GM08714 (cell line): ENCODE measurements around the gene NCAPG2.

Experiments used
- H3K4me3 ChIP-seq: fragments of 200-500 bp; sonication (Bioruptor generic); 2 replicates; pipeline ENCODE4 v1.5.1; 2014; ENCODE audit warnings: mild to moderate bottlenecking, low read length, inconsistent platforms
- ZNF274 ChIP-seq: IDR thresholded peaks from 2 replicates; pipeline ENCODE4 v1.6.1; 2012; ENCODE audit warnings: mild to moderate bottlenecking, low read depth, low read length

NCAPG2 gene

GRCh38 chr7:158587162-158588084, 117.2 kb downstream of the NCAPG2 start, which contains the start of gene PTPRN2:
TSS of gene PTPRN2 (minus strand) at chr7:158587823.
- no peak for TF ChIP-seq ZNF274
- no peak within 1 kb of the TSS for H3K4me3 ChIP-seq

- TF ChIP-seq ZNF274 = no peak
- H3K4me3 ChIP-seq = no peak overlapping the region
These were observed 118.0 kb downstream of the NCAPG2 start for GRCh38 chr7:158586499-158587161.

GRCh38 chr7:158585721-158586498, 118.7 kb downstream of the NCAPG2 start:
- no peak for TF ChIP-seq ZNF274
- H3K4me3 ChIP-seq = no peak overlapping the region

GRCh38 chr7:158584407-158584806, 120.2 kb downstream of the NCAPG2 start:
- H3K4me3 ChIP-seq = no peak overlapping the region
- TF ChIP-seq ZNF274 = no peak

- TF ChIP-seq ZNF274 = no peak
- H3K4me3 ChIP-seq = no peak overlapping the region
These were observed 120.8 kb downstream of the NCAPG2 start for GRCh38 chr7:158583810-158584209.

- no peak overlapping the region for H3K4me3 ChIP-seq
- TF ChIP-seq ZNF274 = no peak
These were observed 121.5 kb downstream of the NCAPG2 start for GRCh38 chr7:158583143-158583542.

- no peak for TF ChIP-seq ZNF274
- no peak overlapping the region for H3K4me3 ChIP-seq
These were observed 122.5 kb downstream of the NCAPG2 start for GRCh38 chr7:158582089-158582456.

GRCh38 chr7:158581440-158582088, 123.0 kb downstream of the NCAPG2 start:
- no peak overlapping the region for H3K4me3 ChIP-seq
- TF ChIP-seq ZNF274 = no peak
